ENCODE results near the gene ACER3. TPM values are rescaled to one million over a fixed set of nuclear protein-coding genes. Genes with fewer than 3 reads are reported as not detected.
A peak's percentile ranks its signal among the peaks of the same experiment; 100 is the strongest.

Gene ACER3
- total RNA-seq, 1 donor from 2014 or later: 11.8 TPM

DNA sequence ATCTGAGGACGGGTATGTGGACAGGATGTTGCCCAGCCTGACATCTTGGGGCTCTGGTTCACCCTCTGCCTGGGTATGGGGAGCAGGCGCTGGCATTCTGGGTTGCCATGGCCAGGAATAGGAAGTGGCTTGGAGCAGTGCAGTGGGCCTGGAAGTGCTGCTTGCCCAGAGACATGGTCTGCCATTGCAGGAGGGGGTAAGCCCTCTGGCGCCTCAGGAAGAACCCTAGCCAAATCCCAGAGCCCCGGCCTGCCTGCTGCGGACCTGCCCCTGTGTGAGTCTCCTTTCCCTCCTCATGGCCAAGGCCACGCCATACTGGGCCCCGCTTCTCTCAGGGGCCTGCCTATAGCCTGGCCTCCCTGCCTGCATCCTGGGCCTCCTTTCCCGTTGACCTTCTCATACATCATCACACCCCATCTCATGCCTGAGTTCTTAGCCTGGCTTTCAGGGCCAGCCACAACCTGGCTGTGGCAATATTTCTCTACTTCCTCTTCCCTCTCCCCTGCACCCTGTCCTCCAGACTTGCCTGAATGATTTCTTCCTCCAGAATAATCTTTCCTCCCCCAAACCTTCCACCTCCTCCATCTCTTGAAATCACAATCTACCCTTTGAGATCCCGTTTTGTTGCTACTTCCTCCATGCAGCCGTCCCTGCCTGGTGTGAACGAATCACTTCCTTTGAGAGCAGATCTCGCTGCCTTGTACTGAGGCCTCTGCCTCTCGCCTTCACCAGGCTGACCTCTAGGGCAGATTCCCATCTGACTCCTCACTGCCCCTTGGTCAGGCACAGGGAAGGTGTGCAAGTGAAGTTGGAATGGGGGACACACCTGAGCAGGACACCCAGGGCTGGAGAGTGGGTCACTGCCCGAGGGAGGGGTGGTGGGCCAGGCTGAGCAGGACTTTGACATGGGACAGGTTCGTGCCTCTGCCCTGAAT lies 211.2 kb downstream of the ACER3 start:
- H3K4me1 Mint-ChIP-seq: peaks cover 5% of the 10 kb centered on the region
- ChIA-PET CTCF (no interaction called here), POLR2A (no interaction called here)
- no peak overlapping the region for H3K27ac Mint-ChIP-seq
- no peaks in the 10 kb centered on the region for H3K27me3 Mint-ChIP-seq
- no peak overlapping the region for H3K4me3 Mint-ChIP-seq
- H3K9me3 Mint-ChIP-seq: no peaks in the 10 kb centered on the region
- intact Hi-C loops (cut with micrococcal nuclease): no loop called here
- TF ChIP-seq, protein P1, sequence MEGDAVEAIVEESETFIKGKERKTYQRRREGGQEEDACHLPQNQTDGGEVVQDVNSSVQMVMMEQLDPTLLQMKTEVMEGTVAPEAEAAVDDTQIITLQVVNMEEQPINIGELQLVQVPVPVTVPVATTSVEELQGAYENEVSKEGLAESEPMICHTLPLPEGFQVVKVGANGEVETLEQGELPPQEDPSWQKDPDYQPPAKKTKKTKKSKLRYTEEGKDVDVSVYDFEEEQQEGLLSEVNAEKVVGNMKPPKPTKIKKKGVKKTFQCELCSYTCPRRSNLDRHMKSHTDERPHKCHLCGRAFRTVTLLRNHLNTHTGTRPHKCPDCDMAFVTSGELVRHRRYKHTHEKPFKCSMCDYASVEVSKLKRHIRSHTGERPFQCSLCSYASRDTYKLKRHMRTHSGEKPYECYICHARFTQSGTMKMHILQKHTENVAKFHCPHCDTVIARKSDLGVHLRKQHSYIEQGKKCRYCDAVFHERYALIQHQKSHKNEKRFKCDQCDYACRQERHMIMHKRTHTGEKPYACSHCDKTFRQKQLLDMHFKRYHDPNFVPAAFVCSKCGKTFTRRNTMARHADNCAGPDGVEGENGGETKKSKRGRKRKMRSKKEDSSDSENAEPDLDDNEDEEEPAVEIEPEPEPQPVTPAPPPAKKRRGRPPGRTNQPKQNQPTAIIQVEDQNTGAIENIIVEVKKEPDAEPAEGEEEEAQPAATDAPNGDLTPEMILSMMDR (IDR thresholded peaks at IDR 0.05): no peak
- no peaks in the 10 kb centered on the region for H3K36me3 Mint-ChIP-seq (ENCODE audit: low read depth)
- DNase-seq (peak; percentile 5), ATAC-seq (ENCODE audit: low read depth) (no peak)

DNA sequence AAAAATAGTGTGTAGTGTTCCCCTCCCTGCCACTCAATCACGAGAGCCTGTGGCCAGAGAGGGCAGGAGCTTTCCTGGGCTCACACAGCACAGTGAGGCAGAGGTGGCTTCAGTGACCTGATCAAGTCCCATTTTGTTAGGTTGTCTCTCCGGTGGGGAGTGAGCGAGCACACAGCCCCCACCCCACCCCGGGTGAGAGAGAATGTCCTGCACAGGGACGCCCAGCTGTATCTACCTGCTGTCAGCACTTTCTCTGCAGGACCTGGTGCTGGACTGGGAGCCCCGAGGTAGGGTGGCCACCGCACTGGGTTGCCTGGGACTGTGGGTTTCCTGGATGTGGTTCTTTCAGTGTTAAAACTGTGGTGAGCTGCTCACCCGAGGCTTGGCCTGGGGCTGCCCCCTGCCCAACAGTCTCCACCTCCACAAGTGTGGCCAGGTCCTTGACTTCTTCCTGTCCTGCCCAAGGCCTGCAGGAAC lies 212.2 kb downstream of the ACER3 start:
- intact Hi-C loops (cut with micrococcal nuclease): no loop called here
- ChIA-PET POLR2A (no interaction called here), CTCF (no interaction called here)
- H3K4me3 Mint-ChIP-seq: no peak overlapping the region
- TF ChIP-seq, protein P1 (IDR thresholded peaks at IDR 0.05): no peak
- H3K27me3 Mint-ChIP-seq: no peaks in the 10 kb centered on the region
- H3K4me1 Mint-ChIP-seq: no peaks in the 10 kb centered on the region
- H3K27ac Mint-ChIP-seq: no peak overlapping the region
- ATAC-seq (ENCODE audit: low read depth) (no peak), DNase-seq (peak; percentile 9)
- no peaks in the 10 kb centered on the region for H3K9me3 Mint-ChIP-seq
- no peaks in the 10 kb centered on the region for H3K36me3 Mint-ChIP-seq (ENCODE audit: low read depth)

DNA sequence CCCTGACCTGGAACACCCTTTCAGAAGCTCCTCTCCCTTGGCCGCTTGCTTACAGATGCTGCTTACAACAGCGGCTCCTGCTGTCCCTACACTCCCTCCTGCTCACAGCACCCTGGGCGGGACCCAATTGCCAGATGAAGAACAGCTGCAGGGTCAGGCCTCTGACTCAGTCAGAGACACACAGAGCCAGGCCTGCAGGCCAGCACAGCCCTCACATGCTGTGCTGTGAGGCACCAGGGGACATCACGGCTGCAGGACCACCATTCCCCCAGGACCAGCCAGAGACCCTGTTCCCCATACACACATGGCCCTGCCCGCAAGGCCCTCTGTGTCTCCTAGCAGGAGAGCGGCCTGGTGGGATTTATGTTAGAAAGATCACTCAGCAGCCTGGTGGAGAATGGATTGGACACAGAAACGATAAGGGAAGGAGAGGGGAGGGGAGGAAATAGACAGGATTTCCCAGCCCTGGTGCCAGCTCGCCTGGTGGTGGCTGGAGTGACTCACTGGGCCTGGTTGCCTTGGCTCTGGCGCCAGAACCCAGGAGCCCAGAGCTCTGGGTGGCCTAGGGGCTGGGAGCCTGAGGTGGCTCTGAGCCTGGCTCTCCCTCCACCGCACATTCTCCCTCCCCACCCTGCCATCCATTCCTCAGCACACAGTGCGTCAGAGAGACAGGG lies 212.7 kb downstream of the ACER3 start:
- CTCF ChIA-PET: no interaction called here
- Mint-ChIP-seq H3K4me3 (no peak overlapping the region), H3K36me3 (ENCODE audit: low read depth) (no peaks in the 10 kb centered on the region), H3K9me3 (peaks cover 2% of the 10 kb centered on the region), H3K27me3 (no peaks in the 10 kb centered on the region), H3K4me1 (no peaks in the 10 kb centered on the region), H3K27ac (no peak overlapping the region)
- peak; percentile 10 for DNase-seq
- TF ChIP-seq, protein P1 (IDR thresholded peaks at IDR 0.05): no peak
- intact Hi-C loops (cut with micrococcal nuclease): no loop called here
- POLR2A ChIA-PET: no interaction called here
- no peak for ATAC-seq (ENCODE audit: low read depth)

DNA sequence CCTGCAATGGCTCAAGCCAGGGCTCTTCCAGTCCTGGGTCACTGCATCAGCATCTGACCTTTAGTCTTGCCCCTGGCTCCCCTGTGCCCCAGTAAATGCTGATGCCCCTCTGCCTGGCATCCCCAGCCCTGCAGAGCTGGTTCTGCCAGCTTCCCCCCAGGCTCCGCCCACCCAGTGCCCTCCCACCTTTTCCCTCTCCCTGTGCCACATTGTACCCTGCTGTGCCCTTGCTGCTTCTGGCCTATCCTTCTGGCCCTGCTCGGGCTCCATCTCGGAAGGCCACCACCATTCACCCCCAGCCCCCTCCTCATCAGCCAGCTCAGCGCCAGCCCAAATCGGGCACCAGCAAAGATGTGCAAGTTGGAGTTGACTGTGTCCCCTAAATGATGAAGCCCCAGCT lies 213.5 kb downstream of the ACER3 start:
- DNase-seq (no peak), ATAC-seq (ENCODE audit: low read depth) (no peak)
- H3K27me3 Mint-ChIP-seq: no peaks in the 10 kb centered on the region
- ChIA-PET CTCF (no interaction called here), POLR2A (no interaction called here)
- TF ChIP-seq, protein P1 (IDR thresholded peaks at IDR 0.05): no peak
- no peaks in the 10 kb centered on the region for H3K36me3 Mint-ChIP-seq (ENCODE audit: low read depth)
- no peak overlapping the region for H3K27ac Mint-ChIP-seq
- no peaks in the 10 kb centered on the region for H3K4me1 Mint-ChIP-seq
- no peak overlapping the region for H3K4me3 Mint-ChIP-seq
- intact Hi-C loops (cut with micrococcal nuclease): no loop called here
- H3K9me3 Mint-ChIP-seq: peaks cover 6% of the 10 kb centered on the region

DNA sequence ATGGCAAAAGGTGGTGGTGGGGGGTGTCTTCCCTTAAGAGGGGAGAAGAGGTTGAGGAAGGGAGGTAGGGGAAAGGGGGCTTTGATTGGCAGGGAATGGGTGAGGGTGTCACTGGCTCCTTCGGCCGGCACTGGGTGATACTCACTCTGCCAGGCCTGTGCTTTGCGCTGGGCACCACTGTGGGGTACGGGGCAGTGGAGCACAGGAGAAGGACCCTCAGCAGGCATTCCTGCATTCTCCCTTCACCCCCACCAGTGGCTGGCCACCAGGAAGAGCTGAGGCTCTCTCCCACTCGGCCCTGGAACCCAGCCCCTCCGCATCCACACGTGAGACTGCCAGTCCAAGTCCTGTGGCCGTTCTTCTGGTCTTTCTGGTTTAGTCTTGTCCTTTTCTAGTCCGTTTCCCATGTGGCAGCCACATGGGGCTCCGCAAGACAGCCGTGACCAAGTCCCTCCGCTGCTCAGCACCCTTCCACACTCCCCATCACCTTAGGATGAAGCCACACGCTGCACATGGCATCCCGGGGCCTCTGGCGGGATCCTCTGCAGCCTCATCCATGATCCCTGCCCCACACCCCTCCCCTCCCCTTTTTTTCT lies 214.0 kb downstream of the ACER3 start:
- Mint-ChIP-seq H3K36me3 (ENCODE audit: low read depth) (no peaks in the 10 kb centered on the region), H3K4me3 (no peak overlapping the region), H3K27me3 (no peaks in the 10 kb centered on the region), H3K27ac (no peak overlapping the region), H3K4me1 (no peaks in the 10 kb centered on the region), H3K9me3 (peaks cover 6% of the 10 kb centered on the region)
- ChIA-PET CTCF (no interaction called here), POLR2A (no interaction called here)
- DNase-seq: peak; percentile 6
- TF ChIP-seq, protein P1 (IDR thresholded peaks at IDR 0.05): no peak
- ATAC-seq (ENCODE audit: low read depth): no peak
- intact Hi-C loops (cut with micrococcal nuclease): no loop called here

Measured in activated B cell treated with CpG ODN at 0.5 μM for 24 hours (primary cell).